Cardiac atrium fibroblast (primary cell): ENCODE data around the gene PPIP5K2. TPM values are rescaled to one million over a fixed set of nuclear protein-coding genes. Genes with fewer than 3 reads are reported as not detected.

Experiments
- total RNA-seq: library from RNA; depleted of rRNA; stranded (reverse); fragments of >200 nt; gene quantifications from 2 replicates; pipeline ENCODE4 v1.2.3, GENCODE V29; 2015

The PPIP5K2 gene
- 20.8 and 23.5 TPM in 2 replicates for total RNA-seq

DNA sequence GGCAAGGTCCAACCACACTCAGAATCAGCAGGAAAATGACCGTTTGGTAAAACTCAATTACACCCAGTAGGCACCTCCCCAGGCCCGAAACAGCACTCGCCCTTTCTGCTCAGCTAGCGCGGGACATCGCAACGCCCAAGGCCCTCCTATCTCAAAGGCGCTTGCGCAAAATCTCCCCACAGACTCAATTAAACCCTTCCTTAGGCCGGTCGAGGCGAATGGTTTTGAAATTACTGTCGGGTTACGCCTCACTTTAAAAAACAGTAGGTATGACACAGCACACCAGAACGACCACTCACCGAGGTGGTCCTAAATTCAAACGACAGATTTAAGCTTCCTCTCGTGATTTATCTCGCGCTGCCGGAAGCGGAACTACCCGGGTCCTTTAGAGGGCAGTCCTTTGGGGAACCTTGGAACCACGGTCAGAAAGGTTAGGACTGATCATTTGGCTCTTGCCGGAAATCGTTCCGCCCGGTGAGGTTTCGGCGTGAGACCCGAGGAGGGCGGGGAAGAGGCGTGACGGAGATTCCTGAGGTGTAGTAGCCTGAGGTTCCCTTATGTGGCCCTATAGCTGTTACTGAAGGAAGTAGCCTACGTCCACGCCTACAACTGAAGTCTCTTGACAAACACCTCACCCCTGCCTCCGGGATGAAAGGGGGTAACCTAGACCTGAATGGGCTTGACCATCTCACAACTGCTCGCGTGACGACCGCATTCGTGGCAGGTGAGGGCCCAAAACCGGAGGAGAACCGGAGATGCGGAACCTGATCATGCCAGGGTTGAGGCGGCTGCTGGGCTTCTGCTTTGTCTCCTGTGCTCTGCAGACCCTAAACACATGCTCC lies at the start of gene PPIP5K2, which contains the start of gene GIN1:
Gene PPIP5K2, plus strand, starts transcription at position 537 of the 842 bp plus-strand sequence. CDS start 9,289 bp downstream, outside the sequence.
Gene GIN1, minus strand, starts transcription at position 374 of the 842 bp plus-strand sequence. CDS start 11,431 bp downstream, outside the sequence.

GRCh38 chr5:103258368-103258956 lies 138.4 kb downstream of the PPIP5K2 start, which contains the start of gene MACIR:
Gene MACIR (plus strand): TSS chr5:103258763. CDS start chr5:103275920, 17,157 bp downstream.

Other genes starting within 250 kb of the PPIP5K2 start
- 1.8 and 2.6 TPM in 2 replicates for gene GIN1, start 163 bp upstream of the PPIP5K2 start, total RNA-seq
- 11.2 and 18.3 TPM in 2 replicates for gene MACIR, start 138.5 kb downstream of the PPIP5K2 start, total RNA-seq